Ammon's horn (tissue), 1 donor: Measurements from ENCODE around the gene CRX.
A peak's percentile ranks its signal among the peaks of the same experiment; 100 is the strongest.
"Not testable (repeated sequence)": the region's sequence is repeated elsewhere in the genome, so short reads cannot be mapped to it uniquely, and the experiment has no call there.

Experiments
- DNase-seq: peaks from one replicate; pipeline ENCODE4 v3.0.0-alpha.2; 2016; ENCODE audit warnings: low spot score

Gene CRX

DNA sequence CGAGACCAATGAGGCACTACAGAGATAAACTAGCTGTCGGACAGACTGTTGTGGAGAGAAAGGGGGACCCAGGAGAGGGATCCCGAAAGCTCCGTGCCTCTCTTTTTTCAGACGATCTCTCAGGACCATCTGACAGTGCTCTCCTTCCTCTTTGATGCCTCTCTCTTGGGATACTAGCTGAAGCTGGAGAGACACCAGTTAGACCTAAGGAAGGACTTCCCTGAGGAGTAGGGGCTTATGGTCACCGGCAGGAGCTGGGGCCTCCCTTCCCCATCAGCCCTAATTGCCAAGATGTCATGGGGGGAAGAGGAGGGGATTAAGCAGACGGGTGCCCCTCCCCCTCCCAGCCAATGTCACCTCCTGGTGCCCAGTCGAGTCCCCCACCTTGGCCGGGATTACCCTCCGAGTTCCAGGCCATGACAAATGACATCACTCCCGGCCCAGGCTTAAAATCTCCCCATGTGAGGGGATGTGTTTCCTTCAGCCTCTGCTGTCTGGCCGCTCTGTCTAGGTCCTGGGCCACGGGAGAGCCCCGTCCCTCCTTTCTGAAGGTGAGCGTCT, at the start of gene CRX:
CRX (plus strand) TSS at position 478 of the 561 bp plus-strand sequence. CDS start 12,507 bp downstream, outside the sequence.
- no peak for DNase-seq

DNA sequence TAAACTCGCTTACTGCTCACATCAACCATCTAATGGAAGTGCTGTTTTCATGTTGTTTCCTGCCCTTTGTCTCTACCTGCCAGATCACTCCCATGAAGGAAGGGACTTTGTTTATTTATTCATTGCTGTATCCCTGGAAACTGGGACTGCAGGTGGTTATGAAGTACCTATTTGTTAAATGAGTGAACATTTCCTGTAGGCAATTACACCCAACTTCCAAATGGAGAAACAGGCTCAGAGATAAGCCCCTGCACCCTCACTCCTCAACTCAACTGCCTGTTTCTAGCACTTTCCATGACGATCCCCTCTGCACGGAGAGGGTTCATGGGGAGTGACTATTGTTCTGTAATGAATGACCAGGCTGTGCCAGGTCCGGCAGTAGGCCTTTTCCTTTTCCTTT, 45.2 kb upstream of the CRX start:
- no peak for DNase-seq

DNA sequence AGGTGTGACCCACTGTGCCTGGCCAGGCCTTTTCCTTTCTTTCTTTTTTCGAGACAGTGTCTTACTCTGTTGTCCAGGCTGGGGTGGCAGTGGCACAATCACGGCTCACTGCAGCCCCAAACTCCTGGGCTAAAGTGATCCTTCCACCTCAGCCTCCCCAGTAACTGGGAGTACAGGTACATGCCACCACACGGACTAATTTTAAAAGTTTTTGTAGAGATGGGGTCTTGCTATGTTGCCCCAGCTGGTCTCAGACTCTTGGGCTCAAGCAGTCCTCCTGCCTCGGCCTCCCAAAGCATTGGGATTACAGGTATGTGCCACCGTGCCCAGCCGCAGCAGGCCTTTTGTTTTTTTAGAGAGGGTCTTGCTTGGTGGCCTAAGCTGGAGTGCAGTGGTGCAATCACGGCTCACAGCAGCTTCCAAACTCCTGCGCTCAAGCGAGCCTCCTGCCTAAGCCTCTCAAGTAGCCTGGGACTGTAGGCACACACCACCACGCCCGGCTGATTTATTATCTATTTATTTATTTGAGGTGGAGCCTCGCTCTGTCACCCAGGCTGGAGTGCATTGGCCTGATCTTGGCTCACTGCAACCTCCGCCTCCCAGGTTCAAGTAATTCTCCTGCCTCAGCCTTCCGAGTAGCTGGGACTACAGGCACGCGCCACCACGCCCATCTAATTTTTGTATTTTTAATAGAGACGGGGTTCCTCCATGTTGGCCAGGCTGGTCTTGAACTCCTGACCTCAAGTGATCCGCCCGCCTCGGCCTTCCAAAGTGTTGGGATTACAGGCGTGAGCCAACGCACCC, 44.3 kb upstream of the CRX start:
- not testable (repeated sequence) for DNase-seq

DNA sequence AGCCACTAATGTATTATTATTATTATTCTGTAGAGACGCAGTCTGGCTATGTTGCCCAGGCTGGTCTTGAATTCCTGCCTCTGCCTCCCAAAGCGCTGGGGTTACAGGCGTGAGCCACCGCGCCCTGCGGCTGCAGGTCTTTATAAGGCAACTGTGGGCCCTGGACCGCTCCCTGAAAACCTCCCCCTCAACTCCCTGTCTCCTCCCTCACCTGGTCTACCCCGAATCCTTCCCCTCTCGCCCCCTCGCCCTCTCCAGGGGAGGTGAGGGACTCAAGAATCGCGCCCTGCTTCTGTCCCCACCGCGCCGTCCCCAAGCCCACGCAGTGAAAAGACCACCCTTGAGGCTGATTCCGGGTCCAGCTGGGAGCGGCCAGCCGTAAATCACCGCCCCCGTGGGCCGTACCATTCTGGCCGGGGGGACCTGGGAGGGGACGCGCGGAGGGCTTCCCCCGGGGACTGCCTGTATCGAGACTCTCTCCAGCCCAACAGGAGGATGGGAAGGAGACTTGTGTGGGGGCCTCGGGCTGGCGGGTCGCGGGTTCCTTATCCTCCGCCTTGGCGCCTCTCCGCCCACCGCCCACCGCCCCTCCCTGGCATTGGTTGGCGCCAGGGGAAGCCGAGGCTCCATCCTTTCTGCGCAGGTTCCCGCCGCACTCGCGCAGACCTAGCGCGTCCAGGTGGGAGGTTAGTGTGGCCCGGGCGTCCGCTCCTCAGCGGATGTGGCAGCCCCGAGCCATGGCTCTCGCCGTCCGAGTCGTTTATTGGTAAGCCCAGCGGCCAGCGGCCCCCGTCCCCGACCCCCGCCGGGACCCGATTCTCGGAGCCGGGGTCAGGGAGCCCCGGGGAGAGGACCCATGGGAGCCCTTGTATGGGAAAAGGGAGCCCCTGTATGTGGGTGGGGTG, 43.4 kb upstream of the CRX start, which contains the start of gene SELENOW:
SELENOW (plus strand) TSS at position 655 of the 905 bp plus-strand sequence; CDS start at position 738, 83 bp downstream.
- DNase-seq = peak; percentile 82

DNA sequence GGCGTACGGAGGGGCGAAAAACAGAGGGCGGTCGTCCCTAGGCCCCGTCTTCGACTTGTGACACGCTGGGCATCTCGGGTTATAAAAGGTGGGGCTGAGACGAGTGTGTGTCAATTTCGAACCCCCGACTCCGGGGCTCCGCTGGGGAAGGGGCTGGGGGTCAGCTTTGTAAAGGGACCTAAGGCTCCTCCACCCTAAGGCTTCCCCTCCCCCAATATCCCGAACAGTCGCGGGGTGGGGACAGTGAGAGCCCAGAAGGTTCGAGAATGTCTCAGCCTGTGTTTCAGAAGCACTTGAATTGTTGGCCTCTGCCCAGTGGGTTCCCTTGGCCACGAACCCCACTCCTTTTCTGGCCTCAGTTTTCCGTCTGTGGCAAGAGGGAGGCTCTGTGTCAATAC, 42.8 kb upstream of the CRX start:
- DNase-seq = peak; percentile 73

DNA sequence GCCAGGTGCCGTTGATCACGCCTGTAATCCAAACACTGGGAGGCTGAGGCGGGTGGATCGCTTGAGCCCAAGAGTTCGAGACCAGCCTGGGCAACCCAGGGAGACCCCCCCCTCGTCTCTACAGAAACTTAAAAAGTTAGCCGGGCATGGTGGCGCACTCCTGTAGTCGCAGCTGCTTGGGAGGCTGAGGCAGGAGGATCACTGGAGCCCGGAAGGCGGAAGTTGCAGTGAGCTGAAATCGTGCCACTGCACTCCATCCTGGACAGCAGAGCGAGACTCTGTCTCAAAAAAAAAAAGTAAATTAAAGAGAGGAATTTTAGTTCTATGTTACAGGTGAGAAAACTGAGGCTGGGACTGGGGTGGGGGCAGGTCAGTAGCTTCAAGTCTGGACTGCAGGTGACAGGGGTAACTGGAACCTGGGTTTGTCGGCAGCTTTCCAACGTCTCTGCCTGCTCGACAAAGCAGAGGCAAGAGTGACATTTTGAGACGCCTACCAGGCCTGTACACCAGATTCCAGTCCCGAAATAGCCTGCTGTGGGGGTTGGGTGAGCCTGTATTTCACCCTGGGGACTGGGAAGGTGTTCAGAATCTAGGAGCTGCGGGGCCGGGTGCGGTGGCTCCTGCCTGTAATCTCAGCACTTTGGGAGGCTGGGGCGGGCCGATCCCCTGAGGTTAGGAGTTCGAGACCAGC, 42.1 kb upstream of the CRX start:
- peak; percentile 57 for DNase-seq

DNA sequence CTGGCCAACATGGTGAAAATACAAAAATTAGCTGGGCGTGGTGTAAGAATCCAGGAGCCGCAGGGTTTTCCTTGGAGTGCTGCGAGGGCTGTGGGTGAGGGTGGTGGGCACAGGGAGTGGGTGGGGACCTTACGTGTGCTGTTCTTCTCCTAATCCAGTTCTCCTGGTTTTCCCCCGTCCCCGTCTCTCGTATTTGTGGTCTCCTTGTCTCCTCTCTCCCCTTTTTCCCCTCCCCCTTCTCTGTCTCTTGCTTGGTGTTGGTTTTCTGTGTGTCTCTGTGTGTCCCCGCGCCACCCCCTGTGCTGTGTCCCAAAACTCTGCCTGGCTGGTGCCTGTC, 41.6 kb upstream of the CRX start:
- DNase-seq = no peak

DNA sequence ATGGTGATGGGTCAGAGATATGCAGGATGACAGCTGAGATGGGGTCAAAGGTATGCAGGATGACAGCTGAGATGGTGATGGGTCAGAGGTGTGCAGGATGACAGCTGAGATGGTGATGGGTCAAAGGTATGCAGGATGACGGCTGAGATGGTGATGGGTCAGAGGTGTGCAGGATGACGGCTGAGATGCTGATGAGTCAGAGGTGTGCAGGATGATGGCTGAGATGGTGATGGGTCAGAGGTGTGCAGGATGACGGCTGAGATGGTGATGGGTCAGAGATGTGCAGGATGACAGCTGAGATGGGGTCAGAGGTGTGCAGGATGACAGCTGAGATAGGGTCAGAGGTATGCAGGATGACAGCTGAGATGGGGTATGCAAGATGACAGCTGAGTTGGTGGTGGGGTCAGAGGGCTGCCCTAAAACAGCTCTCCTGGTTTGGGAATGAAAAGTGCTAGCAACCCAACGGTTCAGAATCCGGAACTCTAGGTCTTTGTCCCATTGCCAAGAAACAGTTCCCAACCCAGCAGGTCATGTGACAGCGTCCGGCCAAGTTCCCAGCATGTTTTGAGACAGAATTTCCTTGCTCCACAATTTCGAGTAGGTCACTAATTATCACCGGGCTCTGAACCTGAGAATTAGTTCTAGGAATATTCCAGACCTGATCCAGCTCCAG, 40.0 kb upstream of the CRX start:
- peak; percentile 79 for DNase-seq

DNA sequence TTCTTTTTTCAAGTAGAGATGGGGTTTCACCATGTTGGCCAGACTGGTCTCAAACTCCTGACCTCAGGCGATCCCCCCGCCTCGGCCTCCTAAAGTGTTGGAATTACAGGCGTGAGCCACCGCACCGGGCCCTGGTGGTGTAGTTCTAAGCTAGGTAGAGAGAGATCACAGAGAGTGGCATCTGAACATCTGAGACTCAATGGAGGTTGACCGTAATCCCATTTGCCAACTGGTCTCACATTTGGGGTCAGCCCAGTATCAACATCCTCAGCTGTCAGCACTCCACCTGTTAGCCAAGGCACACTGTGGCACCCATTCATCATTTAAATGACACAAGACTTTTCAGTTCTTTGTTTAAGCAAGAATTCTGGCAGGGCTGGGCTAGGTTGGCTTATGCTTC, 35.2 kb upstream of the CRX start:
- DNase-seq = no peak

DNA sequence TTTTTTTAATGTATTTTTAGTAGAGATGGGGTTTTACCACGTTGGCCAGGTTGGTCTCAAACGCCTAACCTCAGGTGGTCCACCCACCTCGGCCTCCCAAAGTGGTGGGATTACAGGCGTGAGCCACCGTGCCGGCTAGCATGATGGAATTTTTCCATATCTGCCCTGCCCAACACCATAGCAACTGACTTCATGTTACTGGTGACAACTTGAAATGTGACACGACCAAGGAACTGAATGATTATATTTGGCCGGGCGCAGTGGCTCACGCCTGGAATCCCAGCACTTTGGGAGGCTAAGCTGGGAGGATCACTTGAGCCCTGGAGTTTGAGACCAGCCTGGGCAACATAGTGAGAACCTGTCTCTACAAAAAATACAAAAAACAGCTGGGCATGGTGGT, 34.4 kb upstream of the CRX start:
- not testable (repeated sequence) for DNase-seq

DNA sequence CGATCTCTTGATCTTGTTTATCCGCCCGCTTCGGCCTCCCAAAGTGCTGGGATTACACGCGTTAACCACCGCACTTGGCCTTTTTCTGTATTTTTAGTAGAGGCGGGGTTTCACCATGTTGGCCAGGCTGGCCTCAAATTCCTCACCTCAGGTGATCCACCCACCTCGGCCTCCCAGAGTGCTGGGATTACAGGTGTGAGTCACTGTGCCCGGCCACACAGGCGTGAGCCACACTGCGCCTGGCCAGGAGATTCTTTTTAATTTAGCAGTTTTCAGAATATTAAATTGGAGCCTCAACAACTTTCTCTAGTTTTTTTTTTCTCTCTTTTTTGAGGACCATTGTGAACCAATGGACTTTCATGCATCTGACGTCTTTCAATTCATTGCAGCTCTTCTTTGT, 31.9 kb upstream of the CRX start:
- not testable (repeated sequence) for DNase-seq

DNA sequence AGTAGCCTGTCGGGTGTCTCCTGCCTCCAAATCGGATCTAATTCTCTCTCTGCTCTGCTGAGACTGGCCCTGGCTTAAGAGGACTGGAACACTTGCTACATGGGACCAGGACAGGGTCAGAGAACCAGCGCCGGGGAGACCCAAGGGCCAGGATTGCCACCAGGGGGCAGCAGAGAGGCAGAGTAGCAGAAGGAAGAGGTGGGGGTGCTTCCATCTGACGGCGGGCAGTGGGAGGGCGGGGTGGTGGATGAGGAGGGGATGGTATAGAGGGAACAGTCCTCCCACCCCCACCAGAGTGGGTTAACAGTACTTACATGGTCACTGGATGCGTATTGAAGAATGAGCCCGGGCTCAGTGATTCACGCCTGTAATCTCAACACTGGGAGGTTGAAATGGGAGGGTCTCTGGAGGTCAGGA, 31.3 kb upstream of the CRX start:
- peak; percentile 79 for DNase-seq

DNA sequence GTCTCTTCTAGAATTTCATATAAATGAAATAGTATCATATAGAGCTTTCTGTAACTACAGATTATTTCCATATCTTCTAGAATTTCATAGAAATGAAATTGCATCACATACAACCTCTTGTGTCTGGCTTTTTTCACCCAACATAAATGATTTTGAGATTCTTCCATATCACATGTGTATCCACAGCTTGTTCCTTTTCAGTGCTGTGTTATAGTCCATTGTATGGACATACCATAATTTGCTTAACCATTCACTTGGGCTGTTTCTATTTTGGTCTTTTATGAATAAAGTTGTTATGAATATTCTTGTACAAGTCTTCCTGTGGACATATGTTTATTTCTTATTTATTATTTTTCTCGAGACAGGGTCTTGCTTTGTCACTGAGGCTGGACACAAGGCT, 29.1 kb upstream of the CRX start:
- no peak for DNase-seq

DNA sequence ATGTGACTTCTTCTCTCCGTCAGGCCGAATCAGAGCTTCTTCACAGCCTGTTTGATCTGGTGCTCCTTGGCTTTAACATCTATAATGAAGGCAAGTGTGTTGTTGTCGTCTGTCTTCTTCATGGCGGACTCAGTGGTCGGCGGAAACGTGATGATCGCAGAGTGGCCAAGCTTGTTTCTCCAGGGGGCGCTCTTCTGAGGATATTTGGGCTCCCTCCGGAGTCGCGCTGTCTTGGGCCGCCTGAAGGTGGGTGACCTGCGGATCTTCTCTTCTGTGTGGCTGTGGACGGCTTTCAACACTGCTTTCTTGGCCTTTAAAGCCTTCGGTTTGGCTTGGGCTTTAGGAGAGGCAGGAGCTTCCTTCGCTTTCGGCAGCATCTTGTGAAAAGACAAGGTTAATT, 27.2 kb upstream of the CRX start:
- no peak for DNase-seq

DNA sequence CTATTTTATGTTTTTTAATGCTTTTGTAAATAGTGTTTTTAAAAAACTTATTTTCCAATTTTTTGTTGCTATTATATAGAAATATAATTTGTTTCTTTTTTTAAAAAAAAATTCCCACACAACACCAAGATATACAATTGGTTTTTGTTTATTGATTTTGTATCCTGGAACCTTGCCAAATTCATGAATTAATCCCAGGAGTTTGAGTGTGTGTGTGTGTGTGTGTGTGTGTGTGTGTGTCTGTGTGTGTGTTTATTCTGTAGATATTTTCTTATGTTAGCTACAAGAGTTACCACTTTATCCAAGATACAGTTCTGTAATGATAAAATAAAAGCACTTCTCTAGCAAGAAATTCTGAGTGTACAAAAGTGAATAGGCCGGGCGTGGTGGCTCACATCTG, 25.0 kb upstream of the CRX start:
- DNase-seq = no peak

DNA sequence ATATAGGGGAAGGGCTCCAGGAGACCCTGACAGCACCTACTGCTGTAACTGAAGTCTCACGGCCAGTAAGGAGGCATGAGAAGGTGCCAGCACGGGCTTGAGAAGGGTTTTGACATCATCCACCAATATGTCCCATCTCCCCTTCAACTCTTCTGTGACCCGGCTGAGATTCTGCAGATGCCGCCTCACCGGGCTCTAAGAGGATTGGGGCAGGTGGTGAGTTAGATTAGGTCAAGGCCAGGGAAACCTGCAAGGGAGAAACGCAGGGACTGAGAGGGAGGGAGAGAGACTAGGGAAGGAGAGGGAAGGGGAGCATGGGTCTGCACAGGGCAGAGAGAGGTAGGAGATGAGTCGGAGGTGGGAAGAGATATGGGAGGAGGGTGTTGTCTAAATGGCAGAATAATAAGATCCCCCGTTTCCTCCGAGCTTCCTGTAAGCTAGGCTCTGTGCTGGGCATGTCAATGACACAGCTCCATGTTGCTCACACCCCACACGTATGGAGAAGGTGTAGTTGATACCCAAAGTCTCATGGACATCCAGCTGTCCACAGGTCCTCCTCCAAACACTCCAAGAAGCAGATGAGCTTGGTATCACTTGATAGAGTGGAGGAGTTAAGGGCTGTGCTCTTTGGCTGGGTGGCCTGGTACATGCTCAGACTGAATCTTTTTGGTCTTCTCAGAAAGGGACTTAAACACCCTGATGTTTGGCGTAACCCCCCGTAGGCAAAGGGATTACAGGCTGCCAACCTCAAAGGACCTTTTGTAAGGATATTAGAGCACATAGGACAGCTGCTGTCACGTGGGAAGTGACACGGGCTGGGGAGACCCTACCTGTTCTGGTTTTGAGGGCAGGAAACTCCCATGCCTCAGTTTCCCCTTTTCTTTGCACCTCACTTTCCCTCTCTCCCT, 23.5 kb upstream of the CRX start:
- DNase-seq = no peak

DNA sequence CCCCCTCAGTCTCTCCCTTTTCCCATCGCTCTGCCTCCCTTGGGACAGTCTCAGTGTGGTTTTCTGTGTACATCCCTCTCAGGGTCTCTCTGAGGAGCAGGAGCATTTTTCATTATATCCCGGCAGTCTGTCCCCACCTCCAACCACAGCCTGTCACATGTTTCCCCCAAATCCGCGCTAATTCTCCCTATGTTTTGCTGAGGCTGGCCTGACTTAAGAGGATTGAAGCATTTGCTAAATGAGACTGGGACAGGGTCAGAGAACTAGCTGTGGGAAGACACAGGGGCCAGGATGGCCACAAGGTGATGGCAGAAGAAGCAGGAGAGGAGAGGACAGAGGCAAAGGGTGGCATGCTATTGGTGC, 22.9 kb upstream of the CRX start:
- no peak for DNase-seq

DNA sequence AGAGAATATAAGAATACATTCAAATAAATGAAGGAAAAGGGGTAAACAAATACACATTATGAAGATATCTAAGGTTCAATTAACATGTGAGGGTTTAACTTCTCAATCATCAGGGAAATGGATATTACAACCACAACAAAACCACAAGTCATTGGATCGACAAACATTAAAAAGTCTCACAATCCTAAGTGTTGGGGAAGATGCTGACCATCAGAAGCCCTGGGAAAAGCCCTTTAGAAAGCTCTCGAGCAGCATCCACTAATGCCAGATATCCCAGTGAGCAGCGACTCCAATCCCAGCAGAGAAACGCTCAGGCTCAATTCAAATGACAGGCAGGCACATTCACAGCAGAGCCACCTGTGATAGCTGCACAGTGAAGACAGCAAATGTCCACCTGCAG, 20.5 kb upstream of the CRX start:
- no peak for DNase-seq

DNA sequence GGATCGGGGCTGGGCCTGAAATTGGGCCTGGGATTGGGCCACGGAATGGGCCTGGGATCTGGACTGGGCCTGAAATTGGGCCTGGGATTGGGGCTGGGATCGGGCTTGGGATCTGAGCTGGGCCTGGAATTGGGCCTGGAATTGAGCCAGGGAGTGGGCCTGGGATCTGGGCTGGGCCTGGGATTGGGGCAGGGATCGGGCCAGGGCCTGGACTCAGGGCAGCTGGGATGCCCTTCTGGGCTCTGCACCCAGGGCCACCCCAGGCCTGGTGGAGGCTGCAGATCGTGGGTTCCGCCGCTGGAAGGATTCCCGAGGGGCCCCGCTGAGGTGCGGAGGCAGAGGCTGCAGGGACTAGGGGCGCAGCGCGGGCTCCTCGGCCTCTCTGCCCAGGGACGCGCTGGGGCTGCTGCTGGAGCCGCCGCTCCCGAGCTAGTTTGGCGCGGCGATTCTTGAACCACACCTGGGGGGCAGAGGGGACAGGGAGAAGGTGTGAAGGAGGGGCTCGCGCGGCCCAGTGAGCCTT, 19.2 kb upstream of the CRX start:
- no peak for DNase-seq

DNA sequence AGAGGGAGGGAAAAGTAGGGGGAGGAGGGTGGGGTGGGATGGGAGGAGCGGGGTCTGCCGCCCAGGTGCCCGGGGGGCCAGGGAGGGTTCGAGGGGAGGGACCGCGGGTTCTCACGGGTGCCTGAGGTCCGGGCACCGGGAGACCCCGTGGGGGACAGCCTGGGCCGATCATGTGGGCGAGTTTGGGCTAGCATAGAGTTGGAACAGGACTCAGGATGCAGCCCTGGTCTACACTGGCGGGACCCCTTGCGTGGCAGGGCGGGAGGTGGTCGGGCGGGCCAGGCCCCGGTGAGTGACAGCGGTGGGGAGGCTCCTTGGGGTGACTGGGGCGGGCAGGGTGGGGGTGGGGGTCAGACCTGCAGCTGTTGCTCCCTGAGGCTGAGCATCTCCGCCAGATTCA, 18.6 kb upstream of the CRX start:
- DNase-seq = not testable (repeated sequence)
